IPS-20b (cell line): ENCODE data around the gene CPEB4.

Experiments used
- H3K27ac ChIP-seq: one replicate; pipeline ENCODE4 v1.5.1; 2013; ENCODE audit warnings: low read length
- H3K27me3 ChIP-seq: 2 replicates; pipeline ENCODE4 v1.6.1; 2013; ENCODE audit warnings: mild to moderate bottlenecking, low read length, inconsistent platforms; ENCODE audit not compliant: insufficient read depth
- H3K36me3 ChIP-seq: 2 replicates; pipeline ENCODE4 v1.6.1; 2013; ENCODE audit warnings: low read depth, mild to moderate bottlenecking, inconsistent platforms, low read length, moderate library complexity; ENCODE audit not compliant: insufficient read depth
- H3K4me1 ChIP-seq: 2 replicates; pipeline ENCODE4 v1.6.1; 2013; ENCODE audit warnings: mild to moderate bottlenecking, control low read depth, inconsistent platforms, low read length, moderate library complexity; ENCODE audit not compliant: insufficient read depth
- H3K4me3 ChIP-seq: 2 replicates; pipeline ENCODE4 v1.5.1; 2013; ENCODE audit warnings: mild to moderate bottlenecking, low read length, inconsistent platforms
- H3K9ac ChIP-seq: 2 replicates; pipeline ENCODE4 v1.6.1; 2013; ENCODE audit warnings: low read depth, mild to moderate bottlenecking, inconsistent platforms, low read length, moderate library complexity
- H3K9me3 ChIP-seq: 2 replicates; pipeline ENCODE4 v1.6.1; 2013; ENCODE audit warnings: mild to moderate bottlenecking, low read depth, low read length, inconsistent platforms; ENCODE audit not compliant: insufficient read depth

Gene CPEB4

DNA sequence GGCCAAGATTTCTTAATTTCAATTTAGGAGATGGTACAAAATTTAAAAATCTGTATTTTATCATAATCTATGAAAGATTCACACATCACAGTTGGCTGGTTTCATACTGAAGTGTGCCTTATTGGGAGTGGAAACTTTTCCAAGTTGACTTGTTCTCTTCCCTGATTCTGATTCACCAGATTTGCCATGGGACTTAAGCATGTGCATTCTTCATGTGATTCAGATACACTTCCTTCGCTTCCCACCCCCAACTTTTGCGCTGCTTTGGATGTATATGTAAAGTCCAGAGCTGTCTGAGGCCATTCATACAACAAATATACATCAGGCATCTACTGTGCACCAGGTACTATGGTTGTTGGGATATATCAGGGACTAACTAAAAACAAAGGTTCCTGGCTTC, 34.4 kb downstream of the CPEB4 start:
- no peak overlapping the region for H3K27ac ChIP-seq

DNA sequence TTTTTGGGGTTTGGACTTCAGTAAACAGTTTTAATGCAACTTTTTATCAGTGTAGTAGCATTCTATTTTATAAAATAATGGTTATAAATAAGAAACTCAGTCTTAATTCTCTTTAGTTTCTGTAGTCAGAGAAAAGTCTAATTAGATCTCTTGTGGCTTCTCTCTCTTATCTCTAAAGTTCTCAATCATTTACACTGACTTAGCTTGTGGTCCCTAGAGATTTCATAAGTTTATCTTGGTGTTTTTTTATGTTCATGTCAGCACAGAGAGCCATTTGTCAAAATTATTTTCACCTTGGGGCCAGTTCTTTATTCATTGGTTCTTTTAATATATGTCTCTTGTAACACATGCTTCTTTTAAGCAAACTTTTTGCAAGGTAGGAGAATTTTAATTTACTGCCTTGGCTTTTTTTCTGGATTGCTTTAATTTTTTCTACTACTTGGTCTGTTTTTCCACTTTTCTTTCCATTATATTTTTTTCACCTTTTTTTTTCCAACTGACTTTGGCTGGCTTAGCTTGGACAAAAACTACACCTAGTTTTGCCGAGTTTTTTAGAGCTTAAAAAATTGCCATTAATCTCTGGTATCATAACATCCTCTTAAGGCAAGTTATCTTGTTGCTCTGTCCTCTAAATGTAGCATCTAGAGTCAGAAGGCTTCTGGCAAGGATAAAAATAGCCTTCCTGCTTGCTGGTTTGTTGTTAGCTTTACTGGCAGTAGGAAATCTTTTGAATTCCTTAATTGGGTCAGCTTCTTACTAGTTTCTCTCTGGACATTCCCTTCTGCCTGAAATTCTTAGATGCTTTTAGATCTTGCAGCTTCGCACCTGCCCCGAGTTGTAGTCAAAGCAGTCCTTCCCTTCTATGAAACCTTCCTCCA, 35.3 kb downstream of the CPEB4 start:
- Histone ChIP-seq H3K9ac (peak overlapping the region; percentile 20; the same call in 1 of the 2 replicates), H3K4me1 (peaks cover 28% of the 10 kb centered on the region), H3K27me3 (no peaks in the 10 kb centered on the region), H3K4me3 (no peak overlapping the region), H3K9me3 (no peaks in the 10 kb centered on the region), H3K27ac (peak overlapping the region; percentile 18), H3K36me3 (no peaks in the 10 kb centered on the region)

More for the DNA sequence above, 34.4 kb downstream of the CPEB4 start:
- peaks cover 28% of the 10 kb centered on the region for H3K4me1 ChIP-seq
- H3K27me3 ChIP-seq, result no peaks in the 10 kb centered on the region
- H3K9me3 ChIP-seq, result no peaks in the 10 kb centered on the region
- H3K36me3 ChIP-seq, result no peaks in the 10 kb centered on the region
- H3K4me3 ChIP-seq, result no peak overlapping the region
- H3K9ac ChIP-seq, result no peak overlapping the region

DNA sequence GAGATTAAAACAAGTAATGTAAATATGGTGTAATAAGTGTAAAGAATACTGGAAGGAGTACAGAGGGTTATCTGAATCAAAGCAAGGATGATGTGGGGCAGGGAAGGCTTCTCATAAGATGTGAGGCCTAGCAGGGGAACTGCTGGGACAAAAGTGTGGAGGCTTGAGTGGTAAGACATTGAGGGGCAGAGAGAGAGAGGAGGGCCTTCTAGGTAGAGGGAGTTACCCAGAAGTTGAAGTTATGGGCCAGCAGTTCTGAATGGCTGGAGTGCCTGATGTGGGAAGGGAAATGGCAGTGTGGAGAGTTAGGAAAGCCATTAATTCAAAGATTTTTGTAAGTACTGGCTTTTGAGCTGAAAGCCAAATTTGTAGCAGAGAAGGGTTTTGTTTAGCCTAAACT, 36.8 kb downstream of the CPEB4 start:
- no peaks in the 10 kb centered on the region for H3K9me3 ChIP-seq
- H3K36me3 ChIP-seq, result no peaks in the 10 kb centered on the region
- H3K9ac ChIP-seq, result peak overlapping the region; percentile 45; the same call in 1 of the 2 replicates
- no peak overlapping the region for H3K4me3 ChIP-seq
- H3K4me1 ChIP-seq, result peaks cover 19% of the 10 kb centered on the region
- H3K27me3 ChIP-seq, result no peaks in the 10 kb centered on the region
- H3K27ac ChIP-seq, result no peak overlapping the region

DNA sequence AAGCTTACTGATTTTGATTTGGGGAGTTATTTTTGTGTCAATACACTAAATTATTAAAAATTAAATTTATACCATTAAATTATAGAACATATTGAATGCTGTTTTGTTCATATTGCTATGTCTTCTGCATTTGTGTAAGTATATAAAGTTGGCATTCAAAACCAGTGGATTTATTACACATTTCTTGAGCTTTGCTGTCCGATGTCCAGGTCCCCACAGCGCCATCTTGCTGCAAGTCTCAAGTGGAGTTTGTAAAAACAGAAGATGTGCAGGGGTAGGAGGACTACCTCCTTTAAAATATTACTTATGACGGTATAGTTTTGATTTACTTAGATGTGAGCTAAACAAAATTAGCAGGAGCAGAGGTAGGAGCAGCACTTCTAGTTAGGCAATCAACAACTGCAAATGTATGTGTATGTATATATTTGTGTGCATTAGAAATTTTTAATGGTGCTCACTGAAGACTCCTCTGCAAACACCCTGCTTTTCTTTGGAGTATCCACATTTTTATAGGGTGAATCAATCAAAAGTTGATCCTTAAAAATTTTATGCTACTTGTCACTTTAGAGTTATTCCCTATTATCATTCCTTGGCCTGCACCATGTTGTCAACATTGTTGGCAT, 37.4 kb downstream of the CPEB4 start:
- Histone ChIP-seq H3K9me3 (no peaks in the 10 kb centered on the region), H3K27ac (no peak overlapping the region), H3K9ac (no peak overlapping the region), H3K4me3 (no peak overlapping the region), H3K27me3 (no peaks in the 10 kb centered on the region), H3K36me3 (no peaks in the 10 kb centered on the region), H3K4me1 (peaks cover 13% of the 10 kb centered on the region; the same call in 1 of the 2 replicates)

DNA sequence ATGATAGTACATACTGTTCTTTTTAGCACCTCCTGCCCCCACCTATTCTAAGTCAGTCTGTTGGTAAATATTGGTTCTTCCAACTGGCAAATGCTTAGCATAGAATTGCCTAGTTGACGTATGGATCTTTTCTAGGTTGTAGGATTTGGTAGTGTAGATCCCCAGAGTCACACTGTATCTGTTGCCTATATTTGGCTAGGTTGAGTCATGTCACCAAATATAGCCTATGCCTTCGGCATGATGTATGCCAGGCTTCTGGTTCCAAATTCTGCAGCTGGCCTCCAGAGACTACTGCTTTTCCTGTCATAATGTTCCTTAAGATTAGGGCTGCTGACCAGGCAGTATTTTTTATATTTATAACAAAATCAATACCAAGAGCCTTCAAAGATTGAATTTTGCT, 38.2 kb downstream of the CPEB4 start:
- Histone ChIP-seq H3K4me1 (peaks cover 12% of the 10 kb centered on the region; the same call in 1 of the 2 replicates), H3K36me3 (no peaks in the 10 kb centered on the region), H3K27ac (no peak overlapping the region), H3K27me3 (no peaks in the 10 kb centered on the region), H3K9ac (no peak overlapping the region), H3K9me3 (no peaks in the 10 kb centered on the region), H3K4me3 (no peak overlapping the region)

DNA sequence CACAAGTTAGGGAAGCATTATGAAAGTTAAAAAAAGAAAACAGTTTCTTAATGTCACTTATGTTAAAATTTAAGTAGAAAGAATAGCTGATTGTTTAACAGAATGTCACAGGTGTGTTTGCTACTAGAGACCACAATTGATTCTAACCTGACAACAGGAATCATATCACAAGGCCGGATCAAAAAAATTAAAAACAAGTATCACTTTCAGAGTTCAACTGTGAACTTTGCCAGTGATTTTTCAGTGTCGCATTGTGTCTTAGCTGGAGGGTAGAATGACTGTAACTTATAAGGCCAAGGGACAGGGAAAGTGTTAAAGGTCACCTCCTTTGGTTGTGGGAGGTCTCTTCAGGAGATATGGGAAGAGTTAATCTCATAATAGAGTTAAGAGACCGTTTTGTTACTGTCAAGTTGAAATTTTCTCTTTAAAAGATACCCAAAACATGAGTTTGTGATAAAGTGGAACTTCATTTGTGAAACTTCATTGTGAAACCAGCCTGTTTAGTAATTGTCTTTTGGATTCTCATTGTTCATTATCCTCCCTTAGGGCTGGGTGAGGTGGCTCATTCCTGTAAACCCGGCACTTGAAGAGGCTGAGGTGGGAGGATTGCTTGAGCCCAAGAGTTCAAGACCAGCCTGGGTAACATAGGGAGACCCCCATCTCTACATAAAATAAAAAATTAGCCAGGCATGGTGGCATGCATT, 40.9 kb downstream of the CPEB4 start:
- H3K4me1 ChIP-seq, result peaks cover 7% of the 10 kb centered on the region; the same call in 1 of the 2 replicates
- H3K9ac ChIP-seq, result no peak overlapping the region
- no peak overlapping the region for H3K4me3 ChIP-seq
- H3K9me3 ChIP-seq, result no peaks in the 10 kb centered on the region
- no peaks in the 10 kb centered on the region for H3K27me3 ChIP-seq
- no peak overlapping the region for H3K27ac ChIP-seq
- no peaks in the 10 kb centered on the region for H3K36me3 ChIP-seq

DNA sequence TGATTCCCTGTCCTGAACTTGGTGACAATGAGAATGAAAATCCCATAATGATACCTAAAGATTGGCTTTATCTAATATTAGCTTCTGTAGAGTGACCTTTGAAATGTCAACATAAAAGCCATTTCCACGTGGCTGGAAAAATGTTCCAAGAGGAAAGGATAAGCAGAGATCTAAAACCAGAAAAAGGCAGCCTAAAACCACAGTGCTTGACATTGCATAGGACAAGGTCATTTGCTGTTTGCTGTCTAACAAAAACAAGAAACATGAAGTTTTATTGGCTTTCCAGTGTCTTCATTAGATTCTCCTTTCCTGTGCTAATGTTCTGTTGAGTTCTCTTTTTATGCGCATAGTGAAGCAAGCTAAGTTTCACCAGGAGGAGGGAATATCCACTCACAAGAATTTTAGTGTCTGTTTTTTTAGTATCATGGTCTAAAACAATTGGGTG, 44.6 kb downstream of the CPEB4 start:
- H3K27me3 ChIP-seq, result no peaks in the 10 kb centered on the region
- no peak overlapping the region for H3K9ac ChIP-seq
- H3K27ac ChIP-seq, result no peak overlapping the region
- H3K4me3 ChIP-seq, result no peak overlapping the region
- H3K9me3 ChIP-seq, result no peaks in the 10 kb centered on the region
- H3K36me3 ChIP-seq, result no peaks in the 10 kb centered on the region
- peaks cover 4% of the 10 kb centered on the region; the same call in 1 of the 2 replicates for H3K4me1 ChIP-seq

DNA sequence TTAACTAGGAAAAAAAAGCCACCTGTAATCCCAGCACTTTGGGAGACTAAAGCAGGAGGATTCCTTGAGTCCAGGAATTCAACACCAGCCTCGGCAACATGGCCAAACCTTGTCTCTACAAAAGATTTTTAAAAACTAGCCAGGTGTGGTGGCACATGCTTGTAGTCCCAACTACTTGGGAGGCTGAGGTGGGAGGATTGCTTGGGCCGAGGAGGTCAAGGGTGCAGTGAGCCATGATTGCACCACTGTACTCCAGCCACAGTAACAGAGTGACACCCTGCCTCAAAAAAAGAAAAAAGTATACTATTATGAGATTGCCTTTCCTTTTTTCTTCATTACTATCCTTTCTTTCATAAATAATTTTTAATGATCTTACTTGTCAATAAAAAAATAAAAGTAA, 45.8 kb downstream of the CPEB4 start:
- peaks cover 4% of the 10 kb centered on the region; the same call in 1 of the 2 replicates for H3K4me1 ChIP-seq
- H3K36me3 ChIP-seq, result no peaks in the 10 kb centered on the region
- H3K27me3 ChIP-seq, result no peaks in the 10 kb centered on the region
- H3K4me3 ChIP-seq, result no peak overlapping the region
- H3K9me3 ChIP-seq, result no peaks in the 10 kb centered on the region
- no peak overlapping the region for H3K9ac ChIP-seq
- no peak overlapping the region for H3K27ac ChIP-seq

DNA sequence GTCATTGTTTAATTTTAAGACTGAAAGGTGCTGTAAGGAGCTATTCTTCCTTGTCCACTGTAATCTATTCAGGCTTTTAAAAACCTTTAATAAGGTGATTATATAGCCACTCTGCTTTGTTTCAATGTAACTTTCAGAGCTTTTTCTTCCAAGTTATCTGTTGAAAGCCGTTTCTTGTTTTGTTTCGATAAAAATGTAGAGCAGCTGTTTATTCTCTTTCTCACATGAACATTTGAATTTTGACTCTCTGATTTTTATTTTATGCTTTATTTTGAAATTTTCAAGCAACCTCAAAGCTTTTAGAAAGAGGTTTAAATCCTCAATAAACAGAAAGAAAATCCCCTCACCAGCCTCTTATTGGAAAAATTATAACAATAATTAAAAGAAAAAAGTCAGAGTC, 47.2 kb downstream of the CPEB4 start:
- Histone ChIP-seq H3K4me1 (peaks cover 9% of the 10 kb centered on the region; the same call in 1 of the 2 replicates), H3K36me3 (no peaks in the 10 kb centered on the region), H3K27me3 (no peaks in the 10 kb centered on the region), H3K27ac (no peak overlapping the region), H3K4me3 (no peak overlapping the region), H3K9ac (no peak overlapping the region), H3K9me3 (no peaks in the 10 kb centered on the region)

DNA sequence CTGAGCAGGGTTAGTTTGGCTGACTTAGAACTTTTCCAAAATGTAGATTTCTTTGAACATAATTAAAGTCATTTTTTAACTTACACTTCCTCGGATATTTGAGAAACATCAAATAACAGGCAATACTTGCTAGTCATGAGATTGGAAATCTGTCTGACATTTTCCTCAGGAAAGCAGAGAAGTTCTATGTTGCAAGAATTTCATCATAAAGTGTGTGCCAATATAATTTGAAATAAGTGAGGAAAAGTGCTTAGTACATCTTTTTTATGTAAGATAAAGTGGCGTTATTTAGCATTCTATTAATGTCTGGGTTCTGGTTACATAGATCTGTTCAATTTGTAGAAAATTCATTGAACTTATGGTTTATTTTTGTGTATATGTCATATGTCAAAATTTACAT, 52.1 kb downstream of the CPEB4 start:
- Histone ChIP-seq H3K4me3 (no peak overlapping the region), H3K27me3 (no peaks in the 10 kb centered on the region), H3K9me3 (no peaks in the 10 kb centered on the region), H3K27ac (peak overlapping the region; percentile 12), H3K9ac (peak overlapping the region; percentile 52; the same call in 1 of the 2 replicates), H3K36me3 (no peaks in the 10 kb centered on the region), H3K4me1 (peaks cover 38% of the 10 kb centered on the region)

DNA sequence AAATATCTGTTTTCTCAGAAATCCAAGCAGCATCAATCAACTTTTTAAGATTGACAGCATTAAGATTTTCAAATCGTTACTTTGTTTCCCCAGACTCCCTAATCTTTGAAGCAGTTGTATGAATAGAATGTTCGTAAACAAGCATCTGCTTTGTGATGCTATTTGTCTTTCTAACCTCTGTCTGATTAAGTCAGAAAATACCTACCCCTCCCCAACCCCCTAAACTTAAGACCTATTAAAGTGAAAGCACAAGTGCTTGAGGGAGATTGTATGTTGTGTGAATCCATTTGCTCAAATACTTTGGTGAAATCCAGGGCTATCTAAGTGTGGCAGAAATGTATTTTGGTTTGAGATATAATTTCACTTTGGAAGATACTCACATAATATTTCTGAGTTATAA, 53.0 kb downstream of the CPEB4 start:
- Histone ChIP-seq H3K4me3 (peak overlapping the region; percentile 18; the same call in 1 of the 2 replicates), H3K9me3 (no peaks in the 10 kb centered on the region), H3K27me3 (no peaks in the 10 kb centered on the region), H3K27ac (peak overlapping the region; percentile 84), H3K9ac (peak overlapping the region; percentile 52; the same call in 1 of the 2 replicates), H3K36me3 (no peaks in the 10 kb centered on the region), H3K4me1 (peaks cover 36% of the 10 kb centered on the region)
